H9 (cell line): ENCODE results near the gene MED13L. TPM values are rescaled to one million over a fixed set of nuclear protein-coding genes. Genes with fewer than 3 reads are reported as not detected.

Experiments used
- DNase-seq: peaks from one replicate; pipeline ENCODE4 v3.0.0-alpha.2; 2017
- H2AFZ ChIP-seq: one replicate; pipeline ENCODE4 v1.6.1; 2013; ENCODE audit warnings: mild to moderate bottlenecking, low read length, control low read depth, moderate library complexity
- H2AK5ac ChIP-seq: 2 replicates; pipeline ENCODE4 v1.6.1; 2013; ENCODE audit warnings: low read length, control low read depth, mixed read lengths; ENCODE audit not compliant: insufficient read length
- H2BK120ac ChIP-seq: one replicate; pipeline ENCODE4 v1.6.1; 2013; ENCODE audit warnings: low read depth, mild to moderate bottlenecking, low read length, control low read depth, inconsistent platforms; ENCODE audit not compliant: poor library complexity, severe bottlenecking
- H2BK12ac ChIP-seq: 2 replicates; pipeline ENCODE4 v1.6.1; 2013; ENCODE audit warnings: low read length, control low read depth, mixed read lengths, low read depth; ENCODE audit not compliant: insufficient read length
- H2BK15ac ChIP-seq: 2 replicates; pipeline ENCODE4 v1.6.1; 2013; ENCODE audit warnings: low read depth, low read length, control low read depth
- H2BK20ac ChIP-seq: one replicate; pipeline ENCODE4 v1.6.1; 2013; ENCODE audit warnings: low read depth, mild to moderate bottlenecking, low read length, control low read depth, inconsistent platforms; ENCODE audit not compliant: poor library complexity, severe bottlenecking
- H2BK5ac ChIP-seq: 2 replicates; pipeline ENCODE4 v1.6.1; 2013; ENCODE audit warnings: low read length, control low read depth, mixed read lengths; ENCODE audit not compliant: insufficient read length
- H3K14ac ChIP-seq: 2 replicates; pipeline ENCODE4 v1.6.1; 2013; ENCODE audit warnings: low read length, control low read depth; ENCODE audit not compliant: insufficient read depth
- H3K18ac ChIP-seq: 2 replicates; pipeline ENCODE4 v1.6.1; 2013; ENCODE audit warnings: low read depth, mild to moderate bottlenecking, mixed read lengths, low read length, control low read depth; ENCODE audit not compliant: insufficient read length
- H3K23ac ChIP-seq: 2 replicates; pipeline ENCODE4 v1.6.1; 2013; ENCODE audit warnings: low read length, control low read depth, mixed read lengths, low read depth; ENCODE audit not compliant: insufficient read length
- H3K23me2 ChIP-seq: 2 replicates; pipeline ENCODE4 v1.6.1; 2013; ENCODE audit warnings: low read depth, mild to moderate bottlenecking, mixed read lengths, low read length, control low read depth; ENCODE audit not compliant: insufficient read length, poor library complexity, severe bottlenecking
- H3K27ac ChIP-seq: 2 replicates; pipeline ENCODE4 v1.5.1; 2013; ENCODE audit warnings: low read length, control low read depth, mixed read lengths, low read depth; ENCODE audit not compliant: insufficient read length
- H3K27me3 ChIP-seq: 2 replicates; pipeline ENCODE4 v1.6.1; 2013; ENCODE audit warnings: low read length, control low read depth, inconsistent platforms; ENCODE audit not compliant: insufficient read depth
- H3K4ac ChIP-seq: 2 replicates; pipeline ENCODE4 v1.6.1; 2013; ENCODE audit warnings: low read depth, mild to moderate bottlenecking, control low read depth, inconsistent platforms, low read length, moderate library complexity
- H3K4me1 ChIP-seq: 2 replicates; pipeline ENCODE4 v1.6.1; 2013; ENCODE audit warnings: low read length, control low read depth, inconsistent platforms; ENCODE audit not compliant: insufficient read depth
- H3K4me2 ChIP-seq: 2 replicates; pipeline ENCODE4 v1.6.1; 2013; ENCODE audit warnings: low read length, control low read depth, mixed read lengths; ENCODE audit not compliant: insufficient read length, insufficient read depth
- H3K56ac ChIP-seq: 2 replicates; pipeline ENCODE4 v1.6.1; 2013; ENCODE audit warnings: low read depth, mild to moderate bottlenecking, mixed read lengths, low read length, control low read depth; ENCODE audit not compliant: insufficient read length
- H3K79me1 ChIP-seq: 2 replicates; pipeline ENCODE4 v1.6.1; 2013; ENCODE audit warnings: low read depth, mild to moderate bottlenecking, moderate library complexity, low read length, control low read depth, inconsistent platforms; ENCODE audit not compliant: insufficient read depth, poor library complexity, severe bottlenecking
- H3K79me2 ChIP-seq: 2 replicates; pipeline ENCODE4 v1.6.1; 2013; ENCODE audit warnings: low read length, control low read depth, inconsistent platforms; ENCODE audit not compliant: insufficient read depth
- H3K9ac ChIP-seq: 2 replicates; pipeline ENCODE4 v1.6.1; 2013; ENCODE audit warnings: low read length, control low read depth, mixed read lengths; ENCODE audit not compliant: insufficient read length; ENCODE audit errors: extremely low read depth
- H3K9me3 ChIP-seq: one replicate; pipeline ENCODE4 v1.6.1; 2013; ENCODE audit warnings: low read depth, low read length, inconsistent platforms; ENCODE audit not compliant: control insufficient read depth
- H3T11ph ChIP-seq: one replicate; pipeline ENCODE4 v1.6.1; 2013; ENCODE audit warnings: mild to moderate bottlenecking, low read length, control low read depth, inconsistent platforms
- H4K20me1 ChIP-seq: one replicate; pipeline ENCODE4 v1.6.1; 2013; ENCODE audit not compliant: control insufficient read depth, insufficient read length, insufficient read depth
- H4K5ac ChIP-seq: 2 replicates; pipeline ENCODE4 v1.6.1; 2013; ENCODE audit warnings: low read depth, mild to moderate bottlenecking, mixed read lengths, low read length, control low read depth; ENCODE audit not compliant: insufficient read length
- H4K8ac ChIP-seq: replicated peaks from 2 replicates; pipeline ENCODE4 v1.6.1; 2013; ENCODE audit warnings: low read length, control low read depth, mixed read lengths, low read depth; ENCODE audit not compliant: insufficient read length
- H4K91ac ChIP-seq: 2 replicates; pipeline ENCODE4 v1.6.1; 2013; ENCODE audit warnings: low read depth, mild to moderate bottlenecking, moderate library complexity, mixed read lengths, low read length, control low read depth; ENCODE audit not compliant: insufficient read length
- H3K27ac Mint-ChIP-seq, 3 experiments: 2 replicates in 2 of 3; 3 replicates in 1 of 3; pipeline ENCODE4 v1.8.0; 2020 to 2021; ENCODE audit warnings: mixed read lengths in 3 of 3, mild to moderate bottlenecking in 1 of 3, moderate library complexity in 1 of 3
- H3K27me3 Mint-ChIP-seq: 2 replicates; pipeline ENCODE4 v1.8.0; 2021; ENCODE audit warnings: low read depth, mild to moderate bottlenecking, moderate library complexity, mixed read lengths
- H3K36me3 Mint-ChIP-seq, 3 experiments: 2 replicates in 2 of 3; 3 replicates in 1 of 3; pipeline ENCODE4 v1.8.0; 2020 to 2021; ENCODE audit warnings: low read depth in 3 of 3, mixed read lengths in 3 of 3; ENCODE audit not compliant: insufficient read depth in 1 of 3
- H3K4me1 Mint-ChIP-seq, 2 experiments: 2 replicates each; pipeline ENCODE4 v1.8.0; 2020; ENCODE audit warnings: mixed read lengths in 2 of 2
- H3K4me3 Mint-ChIP-seq, 2 experiments: 2 replicates in 1 of 2; 3 replicates in 1 of 2; pipeline ENCODE4 v1.8.0; 2020 to 2021; ENCODE audit warnings: mild to moderate bottlenecking in 2 of 2, mixed read lengths in 2 of 2, moderate library complexity in 1 of 2
- H3K9me3 Mint-ChIP-seq, 2 experiments: 2 replicates in 1 of 2; 3 replicates in 1 of 2; pipeline ENCODE4 v1.8.0; 2020; ENCODE audit warnings: mild to moderate bottlenecking in 2 of 2, mixed read lengths in 2 of 2, moderate library complexity in 1 of 2
- WGBS: extraction: QIAGEN DNeasy Blood & Tissue Kit; methylation state at CpG from one replicate; pipeline ENCODE4 v1.1.7; 2013; ENCODE audit warnings: missing lambda C conversion rate, low lambda C conversion rate, mixed read lengths; ENCODE audit not compliant: insufficient read length; ENCODE audit errors: extremely low coverage; 5-methylcytosine and 5-hydroxymethylcytosine counted together
- total RNA-seq: library from RNA; stranded (reverse); gene quantifications from 2 replicates; pipeline ENCODE4 v1.2.1, GENCODE V29; 2021
- TF ChIP-seq, protein P1 (sequence below): fragments of 200-600 bp; sonication (generic); conservative IDR thresholded peaks from 3 replicates; pipeline ENCODE4 v1.8.0; 2021; ENCODE audit warnings: antibody characterized with exemption, mild to moderate bottlenecking

Gene MED13L
- total RNA-seq, 1 experiment from 2014 or later, result 52.4 TPM

DNA sequence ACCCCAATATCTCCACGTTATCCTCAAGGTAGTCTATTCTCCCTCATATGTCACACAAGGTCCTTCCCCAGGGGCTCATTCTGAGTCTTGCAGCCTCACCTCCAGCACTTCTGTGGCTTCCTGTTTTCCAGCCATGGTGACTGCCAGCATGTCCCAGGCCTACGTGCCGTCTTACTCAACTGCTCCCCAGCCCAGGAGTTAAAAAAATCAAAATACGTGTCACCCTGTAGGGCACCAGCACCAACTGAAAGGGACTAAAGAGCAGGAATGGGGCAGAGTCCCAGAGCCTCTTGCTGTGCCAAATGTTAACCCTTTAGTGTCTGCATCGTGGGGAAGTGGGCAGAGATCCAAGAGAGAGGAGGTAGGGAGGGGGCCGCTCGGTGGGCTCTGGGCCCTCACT, 37.0 kb upstream of the MED13L start:
- Histone ChIP-seq H3K79me2 (no peaks in the 10 kb centered on the region), H3K4me1 (no peaks in the 10 kb centered on the region), H3K9ac (no peak overlapping the region), H3K56ac (no peak overlapping the region), H4K8ac (no peak overlapping the region), H3K4me2 (no peak overlapping the region), H3K14ac (no peak overlapping the region), H3K27ac (no peak overlapping the region), H2BK5ac (no peak overlapping the region), H3K79me1 (no peaks in the 10 kb centered on the region), H2BK20ac (no peak overlapping the region), H3K4ac (no peak overlapping the region), H3T11ph (no peak overlapping the region), H2BK15ac (no peak overlapping the region), H3K23me2 (no peaks in the 10 kb centered on the region), H3K18ac (no peak overlapping the region), H3K23ac (no peak overlapping the region), H3K9me3 (no peaks in the 10 kb centered on the region), H2AFZ (no peak overlapping the region), H2BK12ac (no peak overlapping the region), H4K20me1 (no peaks in the 10 kb centered on the region), H2BK120ac (no peak overlapping the region), H2AK5ac (no peak overlapping the region), H4K91ac (no peak overlapping the region), H4K5ac (no peak overlapping the region), H3K27me3 (no peaks in the 10 kb centered on the region)
- DNase-seq, result no peak
- Mint-ChIP-seq H3K9me3 (peaks cover 2 to 10% of the 10 kb centered on the region in 2 experiments; a peak in 2 of 5 replicates), H3K27me3 (peaks cover 1% of the 10 kb centered on the region; the same call in 1 of the 2 replicates), H3K36me3 (peaks cover 0 to 5% (median 3%) of the 10 kb centered on the region in 3 experiments; a peak in 4 of 7 replicates), H3K27ac (peak overlapping the region in 1 of 3 experiments; percentile 52; a peak in 2 of 7 replicates), H3K4me1 (peaks cover 7 to 15% of the 10 kb centered on the region in 2 experiments), H3K4me3 (no peak overlapping the region)
- no CpG with 5 or more reads among the region's 7 CpGs for WGBS
- TF ChIP-seq, protein P1, sequence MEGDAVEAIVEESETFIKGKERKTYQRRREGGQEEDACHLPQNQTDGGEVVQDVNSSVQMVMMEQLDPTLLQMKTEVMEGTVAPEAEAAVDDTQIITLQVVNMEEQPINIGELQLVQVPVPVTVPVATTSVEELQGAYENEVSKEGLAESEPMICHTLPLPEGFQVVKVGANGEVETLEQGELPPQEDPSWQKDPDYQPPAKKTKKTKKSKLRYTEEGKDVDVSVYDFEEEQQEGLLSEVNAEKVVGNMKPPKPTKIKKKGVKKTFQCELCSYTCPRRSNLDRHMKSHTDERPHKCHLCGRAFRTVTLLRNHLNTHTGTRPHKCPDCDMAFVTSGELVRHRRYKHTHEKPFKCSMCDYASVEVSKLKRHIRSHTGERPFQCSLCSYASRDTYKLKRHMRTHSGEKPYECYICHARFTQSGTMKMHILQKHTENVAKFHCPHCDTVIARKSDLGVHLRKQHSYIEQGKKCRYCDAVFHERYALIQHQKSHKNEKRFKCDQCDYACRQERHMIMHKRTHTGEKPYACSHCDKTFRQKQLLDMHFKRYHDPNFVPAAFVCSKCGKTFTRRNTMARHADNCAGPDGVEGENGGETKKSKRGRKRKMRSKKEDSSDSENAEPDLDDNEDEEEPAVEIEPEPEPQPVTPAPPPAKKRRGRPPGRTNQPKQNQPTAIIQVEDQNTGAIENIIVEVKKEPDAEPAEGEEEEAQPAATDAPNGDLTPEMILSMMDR, result no peak
